Skeletal muscle tissue (tissue), 4 donors: ENCODE data around the gene TAOK3. TPM values are rescaled to one million over a fixed set of nuclear protein-coding genes. Genes with fewer than 3 reads are reported as not detected.
A peak's percentile ranks its signal among the peaks of the same experiment; 100 is the strongest.
"Not testable (repeated sequence)": the region's sequence is repeated elsewhere in the genome, so short reads cannot be mapped to it uniquely, and the experiment has no call there.

Experiments used
- H3K27ac ChIP-seq: one replicate; pipeline ENCODE4 v1.7.0; 2013; ENCODE audit warnings: mild to moderate bottlenecking, low read depth, low read length, inconsistent platforms
- H3K27me3 ChIP-seq, 3 donors: one replicate each; pipeline ENCODE4 v1.7.0; 2013; ENCODE audit warnings: low read length in 3 of 3; ENCODE audit not compliant: control insufficient read depth in 3 of 3, insufficient read depth in 3 of 3
- H3K36me3 ChIP-seq, 3 donors: one replicate each; pipeline ENCODE4 v1.7.0; 2013; ENCODE audit warnings: low read length in 3 of 3; ENCODE audit not compliant: control insufficient read depth in 3 of 3, insufficient read depth in 3 of 3
- H3K4me1 ChIP-seq, 3 donors: one replicate each; pipeline ENCODE4 v1.7.0; 2013; ENCODE audit warnings: low read length in 3 of 3, mild to moderate bottlenecking in 3 of 3; ENCODE audit not compliant: control insufficient read depth in 3 of 3, insufficient read depth in 3 of 3
- H3K4me3 ChIP-seq, 3 donors: one replicate each; pipeline ENCODE4 v1.7.0; 2013; ENCODE audit warnings: low read length in 3 of 3
- H3K9ac ChIP-seq, 3 donors: one replicate each; pipeline ENCODE4 v1.7.0; 2013; ENCODE audit warnings: low read length in 3 of 3, mild to moderate bottlenecking in 3 of 3, moderate library complexity in 2 of 3, low read depth in 1 of 3
- H3K9me3 ChIP-seq, 3 donors: one replicate each; pipeline ENCODE4 v1.7.0; 2013; ENCODE audit warnings: low read length in 3 of 3; ENCODE audit not compliant: control insufficient read depth in 3 of 3
- total RNA-seq: library from RNA; depleted of rRNA; stranded (reverse); fragments of >200 nt; gene quantifications from one replicate; pipeline ENCODE4 v1.2.3, GENCODE V29; 2014
- donor health status: Osteomylitis.

Gene TAOK3
- total RNA-seq, 1 donor from 2014 or later: 9.4 TPM

- H3K4me1 ChIP-seq: no peaks in the 10 kb centered on the region
- H3K27me3 ChIP-seq: no peaks in the 10 kb centered on the region
- no peaks in the 10 kb centered on the region for H3K9me3 ChIP-seq
- no peak overlapping the region for H3K4me3 ChIP-seq
- no peak overlapping the region for H3K27ac ChIP-seq
- H3K36me3 ChIP-seq: no peaks in the 10 kb centered on the region
- no peak overlapping the region for H3K9ac ChIP-seq
These were observed 14.7 kb downstream of the TAOK3 start for GRCh38 chr12:118358008-118358359.

GRCh38 chr12:118357257-118358007 lies 15.3 kb downstream of the TAOK3 start:
- Histone ChIP-seq H3K4me3 (peak overlapping the region in 1 of 3 donors; percentile 7), H3K9ac (peak overlapping the region in 1 of 3 donors; percentile 13), H3K27me3 (no peaks in the 10 kb centered on the region), H3K4me1 (no peaks in the 10 kb centered on the region), H3K9me3 (no peaks in the 10 kb centered on the region), H3K36me3 (no peaks in the 10 kb centered on the region), H3K27ac (peak overlapping the region; percentile 38)

- Histone ChIP-seq H3K36me3 (no peaks in the 10 kb centered on the region), H3K4me1 (no peaks in the 10 kb centered on the region), H3K27ac (peak overlapping the region; percentile 38), H3K9me3 (no peaks in the 10 kb centered on the region), H3K9ac (peak overlapping the region in 1 of 3 donors; percentile 13), H3K4me3 (no peak overlapping the region), H3K27me3 (no peaks in the 10 kb centered on the region)
These were observed 15.9 kb downstream of the TAOK3 start for GRCh38 chr12:118356809-118357256.

GRCh38 chr12:118355843-118356242 lies 16.9 kb downstream of the TAOK3 start:
- Histone ChIP-seq H3K4me1 (no peaks in the 10 kb centered on the region), H3K9ac (no peak overlapping the region), H3K27ac (no peak overlapping the region), H3K36me3 (no peaks in the 10 kb centered on the region), H3K4me3 (no peak overlapping the region), H3K9me3 (no peaks in the 10 kb centered on the region), H3K27me3 (no peaks in the 10 kb centered on the region)

- Histone ChIP-seq H3K27ac (no peak overlapping the region), H3K4me1 (no peaks in the 10 kb centered on the region), H3K4me3 (no peak overlapping the region), H3K27me3 (no peaks in the 10 kb centered on the region), H3K9me3 (no peaks in the 10 kb centered on the region), H3K9ac (no peak overlapping the region), H3K36me3 (no peaks in the 10 kb centered on the region)
These were observed 17.8 kb downstream of the TAOK3 start for GRCh38 chr12:118354903-118355302.

- not testable (repeated sequence) for H3K4me1 ChIP-seq, H3K36me3 ChIP-seq, H3K4me3 ChIP-seq, H3K9ac ChIP-seq, H3K9me3 ChIP-seq, H3K27ac ChIP-seq, H3K27me3 ChIP-seq
These were observed 18.2 kb downstream of the TAOK3 start for GRCh38 chr12:118354503-118354902.

- Histone ChIP-seq H3K9ac (no peak overlapping the region), H3K27ac (no peak overlapping the region), H3K27me3 (no peaks in the 10 kb centered on the region), H3K4me1 (no peaks in the 10 kb centered on the region), H3K4me3 (no peak overlapping the region), H3K36me3 (no peaks in the 10 kb centered on the region), H3K9me3 (no peaks in the 10 kb centered on the region)
These were observed 19.0 kb downstream of the TAOK3 start for GRCh38 chr12:118353721-118354120.

GRCh38 chr12:118350908-118351559 lies 21.7 kb downstream of the TAOK3 start:
- Histone ChIP-seq H3K4me3 (no peak overlapping the region), H3K9ac (no peak overlapping the region), H3K27me3 (no peaks in the 10 kb centered on the region), H3K9me3 (no peaks in the 10 kb centered on the region), H3K27ac (no peak overlapping the region), H3K36me3 (no peaks in the 10 kb centered on the region), H3K4me1 (no peaks in the 10 kb centered on the region)

GRCh38 chr12:118347916-118348315 lies 24.8 kb downstream of the TAOK3 start:
- Histone ChIP-seq H3K9me3 (no peaks in the 10 kb centered on the region), H3K36me3 (no peaks in the 10 kb centered on the region), H3K4me3 (no peak overlapping the region), H3K27me3 (no peaks in the 10 kb centered on the region), H3K9ac (no peak overlapping the region), H3K4me1 (no peaks in the 10 kb centered on the region), H3K27ac (no peak overlapping the region)

GRCh38 chr12:118346895-118347294 lies 25.8 kb downstream of the TAOK3 start:
- no peaks in the 10 kb centered on the region for H3K27me3 ChIP-seq
- H3K4me3 ChIP-seq: no peak overlapping the region
- H3K36me3 ChIP-seq: no peaks in the 10 kb centered on the region
- H3K27ac ChIP-seq: no peak overlapping the region
- no peaks in the 10 kb centered on the region for H3K4me1 ChIP-seq
- H3K9ac ChIP-seq: no peak overlapping the region
- no peaks in the 10 kb centered on the region for H3K9me3 ChIP-seq
